ENCODE results near the gene CADM1. TPM values are rescaled to one million over a fixed set of nuclear protein-coding genes. Genes with fewer than 3 reads are reported as not detected.

CADM1 gene
- total and polyA plus RNA-seq, 11 donors, result 11.4 to 80.2 (median 40.6) TPM

- DNase-seq (no peak), ATAC-seq (no peak)
- no peaks in the 10 kb centered on the region for H3K27me3 ChIP-seq
- H3K27ac ChIP-seq, result no peak overlapping the region
- H3K4me1 ChIP-seq, result peaks cover 0 to 36% (median 6%) of the 10 kb centered on the region in 12 donors
- H3K9me3 ChIP-seq, result no peaks in the 10 kb centered on the region
- intact Hi-C loops (cut with DNase I), result no loop called here
- H3K36me3 ChIP-seq, result no peaks in the 10 kb centered on the region
- WGBS, 4 donors, result 57 to 66% (median 59%) methylated on average over 1 of the region's 1 CpG
- no peak overlapping the region for H3K4me3 ChIP-seq
- TF ChIP-seq, protein P1, sequence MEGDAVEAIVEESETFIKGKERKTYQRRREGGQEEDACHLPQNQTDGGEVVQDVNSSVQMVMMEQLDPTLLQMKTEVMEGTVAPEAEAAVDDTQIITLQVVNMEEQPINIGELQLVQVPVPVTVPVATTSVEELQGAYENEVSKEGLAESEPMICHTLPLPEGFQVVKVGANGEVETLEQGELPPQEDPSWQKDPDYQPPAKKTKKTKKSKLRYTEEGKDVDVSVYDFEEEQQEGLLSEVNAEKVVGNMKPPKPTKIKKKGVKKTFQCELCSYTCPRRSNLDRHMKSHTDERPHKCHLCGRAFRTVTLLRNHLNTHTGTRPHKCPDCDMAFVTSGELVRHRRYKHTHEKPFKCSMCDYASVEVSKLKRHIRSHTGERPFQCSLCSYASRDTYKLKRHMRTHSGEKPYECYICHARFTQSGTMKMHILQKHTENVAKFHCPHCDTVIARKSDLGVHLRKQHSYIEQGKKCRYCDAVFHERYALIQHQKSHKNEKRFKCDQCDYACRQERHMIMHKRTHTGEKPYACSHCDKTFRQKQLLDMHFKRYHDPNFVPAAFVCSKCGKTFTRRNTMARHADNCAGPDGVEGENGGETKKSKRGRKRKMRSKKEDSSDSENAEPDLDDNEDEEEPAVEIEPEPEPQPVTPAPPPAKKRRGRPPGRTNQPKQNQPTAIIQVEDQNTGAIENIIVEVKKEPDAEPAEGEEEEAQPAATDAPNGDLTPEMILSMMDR (IDR thresholded peaks at IDR 0.05), result no peak
- no peak for TF ChIP-seq POLR2A (IDR thresholded peaks at IDR 0.05)
These were observed 143.2 kb downstream of the CADM1 start for GRCh38 chr11:115361025-115361424.

DNA sequence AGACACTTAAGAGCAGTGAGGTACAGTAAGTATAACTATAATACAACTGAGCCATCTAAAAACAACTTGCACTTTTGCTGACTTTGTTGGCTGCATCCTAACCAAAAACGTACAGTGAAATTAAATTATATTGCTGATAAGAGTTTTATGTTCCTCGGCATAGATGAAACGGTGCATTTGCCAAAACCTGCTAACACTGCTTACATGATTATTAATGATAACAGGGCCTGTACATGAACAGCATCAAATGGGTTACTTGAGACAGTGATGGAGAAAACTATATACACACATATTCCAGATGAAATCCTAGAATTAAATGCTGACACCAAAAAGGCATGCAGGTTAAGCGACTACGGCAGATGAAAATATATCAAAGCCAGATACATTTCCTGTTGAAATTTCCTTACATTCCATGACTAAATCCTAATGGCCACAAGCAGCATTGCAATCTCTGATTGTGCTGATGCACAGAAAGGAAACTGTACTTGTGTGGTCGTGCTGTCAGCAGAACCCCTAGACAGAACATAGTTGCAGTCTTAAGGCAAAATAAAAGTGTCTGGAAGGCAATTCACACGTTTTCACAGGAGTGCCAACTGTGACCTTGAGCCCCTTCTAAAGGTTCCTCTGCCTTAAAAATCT is 143.9 kb downstream of the CADM1 start:
- no peak for TF ChIP-seq POLR2A (IDR thresholded peaks at IDR 0.05)
- TF ChIP-seq, protein P1 (IDR thresholded peaks at IDR 0.05), result no peak
- Histone ChIP-seq H3K27me3 (no peaks in the 10 kb centered on the region), H3K36me3 (no peaks in the 10 kb centered on the region), H3K4me3 (no peak overlapping the region), H3K4me1 (peaks cover 0 to 36% (median 6%) of the 10 kb centered on the region in 12 donors), H3K27ac (no peak overlapping the region), H3K9me3 (no peaks in the 10 kb centered on the region)
- DNase-seq (no peak), ATAC-seq (no peak)
- WGBS, 4 donors, result 60 to 66% (median 63%) methylated on average over 7 of the region's 7 CpGs
- intact Hi-C loops (cut with DNase I), result no loop called here

DNA sequence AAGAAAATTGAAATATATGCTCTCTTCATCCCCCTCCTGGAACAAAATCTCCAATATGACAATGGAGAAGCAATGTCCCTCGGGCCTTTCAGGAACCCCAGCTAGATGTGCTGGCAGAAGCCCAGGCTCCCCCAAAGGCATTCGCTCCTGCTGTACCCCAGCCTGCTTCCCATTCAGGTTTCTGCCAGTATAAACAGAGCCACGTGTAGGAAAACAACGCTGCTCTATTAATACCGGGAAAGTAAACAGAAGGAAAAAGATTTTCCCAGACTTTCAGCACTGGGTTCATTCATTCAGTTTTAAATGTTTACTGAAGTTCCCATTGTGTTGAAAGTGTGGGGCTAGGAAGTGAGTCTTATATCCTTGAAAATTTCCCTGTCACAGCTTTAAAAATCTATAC is 147.1 kb downstream of the CADM1 start:
- peaks cover 0 to 32% (median 2%) of the 10 kb centered on the region in 12 donors for H3K4me1 ChIP-seq
- H3K36me3 ChIP-seq, result no peaks in the 10 kb centered on the region
- no peaks in the 10 kb centered on the region for H3K9me3 ChIP-seq
- DNase-seq (no peak), ATAC-seq (no peak)
- no peak overlapping the region for H3K27ac ChIP-seq
- no peaks in the 10 kb centered on the region for H3K27me3 ChIP-seq
- H3K4me3 ChIP-seq, result no peak overlapping the region
- intact Hi-C loops (cut with DNase I), result no loop called here
- TF ChIP-seq POLR2A (IDR thresholded peaks at IDR 0.05), result no peak
- TF ChIP-seq, protein P1 (IDR thresholded peaks at IDR 0.05), result no peak
- WGBS, 4 donors, result 2 to 16% (median 8%) methylated on average over 5 of the region's 5 CpGs

- no peaks in the 10 kb centered on the region for H3K9me3 ChIP-seq
- WGBS, 4 donors, result 84 to 88% (median 85%) methylated on average over 6 of the region's 6 CpGs
- no peaks in the 10 kb centered on the region for H3K27me3 ChIP-seq
- no peak overlapping the region for H3K27ac ChIP-seq
- H3K4me3 ChIP-seq, result no peak overlapping the region
- ATAC-seq (no peak), DNase-seq (no peak)
- intact Hi-C loops (cut with DNase I), result no loop called here
- TF ChIP-seq POLR2A (IDR thresholded peaks at IDR 0.05), result no peak
- TF ChIP-seq, protein P1 (IDR thresholded peaks at IDR 0.05), result no peak
- peaks cover 0 to 18% (median 0%) of the 10 kb centered on the region in 12 donors for H3K4me1 ChIP-seq
- H3K36me3 ChIP-seq, result no peaks in the 10 kb centered on the region
These were observed 151.3 kb downstream of the CADM1 start for GRCh38 chr11:115352805-115353485.

All from heart left ventricle (tissue), 16 donors.